Measurements from ENCODE around the gene ASB9. TPM values are rescaled to one million over a fixed set of nuclear protein-coding genes. Genes with fewer than 3 reads are reported as not detected.

The ASB9 gene
- total and polyA plus RNA-seq, 2 donors (not counting 1 experiment from before 2014, with no cell fraction given): 1.2 TPM; not detected in 1

DNA sequence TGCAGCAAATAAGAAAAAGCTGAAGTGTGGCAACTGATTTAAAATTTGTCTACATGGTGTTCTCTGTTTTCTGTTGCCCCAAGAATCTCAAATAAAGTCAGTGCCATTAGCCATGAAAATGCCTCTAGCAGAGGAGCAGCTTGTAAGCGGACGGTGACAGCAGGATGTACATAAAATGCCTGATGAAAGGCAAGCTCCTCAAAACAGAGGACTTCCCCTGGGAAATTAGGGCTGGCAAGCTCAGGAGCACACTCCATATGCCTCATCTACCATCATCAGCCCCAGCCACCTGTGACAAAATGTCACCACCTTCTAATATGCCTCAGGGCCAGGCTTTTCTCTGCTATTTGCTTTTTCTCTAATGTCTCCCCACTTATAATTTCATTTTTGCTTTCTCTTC is 54.5 kb downstream of the ASB9 start:
- Histone ChIP-seq H4K20me1 (ENCODE audit: control insufficient read depth, extremely low read depth, insufficient read depth, low read length) (no peaks in the 10 kb centered on the region), H3K4me1 (ENCODE audit: control insufficient read depth, extremely low read depth, insufficient read depth, low read length) (no peaks in the 10 kb centered on the region), H3K9me3 (ENCODE audit: control insufficient read depth, insufficient read depth, low read depth, low read length) (no peaks in the 10 kb centered on the region), H3K36me3 (ENCODE audit: control insufficient read depth, insufficient read depth, low read length) (no peaks in the 10 kb centered on the region), H3K27ac (ENCODE audit: insufficient read depth, low read length) (no peak overlapping the region), H2AFZ (ENCODE audit: low read length) (no peak overlapping the region), H3K9ac (ENCODE audit: insufficient read depth, low read length) (no peak overlapping the region), H3K79me2 (ENCODE audit: control insufficient read depth, insufficient read depth, low read length) (no peaks in the 10 kb centered on the region), H3K4me3 (replicated peaks in 1 of 4; ENCODE audit: control extremely low read depth in 1 of 4, insufficient read depth in 1 of 4, low read depth in 3 of 4, low read length in 4 of 4) (no peak overlapping the region), H3K27me3 (ENCODE audit: control insufficient read depth, insufficient read depth, low read length) (no peaks in the 10 kb centered on the region), H3K4me2 (ENCODE audit: extremely low read depth, insufficient read depth, low read length) (no peak overlapping the region)
- TF ChIP-seq, protein P1, sequence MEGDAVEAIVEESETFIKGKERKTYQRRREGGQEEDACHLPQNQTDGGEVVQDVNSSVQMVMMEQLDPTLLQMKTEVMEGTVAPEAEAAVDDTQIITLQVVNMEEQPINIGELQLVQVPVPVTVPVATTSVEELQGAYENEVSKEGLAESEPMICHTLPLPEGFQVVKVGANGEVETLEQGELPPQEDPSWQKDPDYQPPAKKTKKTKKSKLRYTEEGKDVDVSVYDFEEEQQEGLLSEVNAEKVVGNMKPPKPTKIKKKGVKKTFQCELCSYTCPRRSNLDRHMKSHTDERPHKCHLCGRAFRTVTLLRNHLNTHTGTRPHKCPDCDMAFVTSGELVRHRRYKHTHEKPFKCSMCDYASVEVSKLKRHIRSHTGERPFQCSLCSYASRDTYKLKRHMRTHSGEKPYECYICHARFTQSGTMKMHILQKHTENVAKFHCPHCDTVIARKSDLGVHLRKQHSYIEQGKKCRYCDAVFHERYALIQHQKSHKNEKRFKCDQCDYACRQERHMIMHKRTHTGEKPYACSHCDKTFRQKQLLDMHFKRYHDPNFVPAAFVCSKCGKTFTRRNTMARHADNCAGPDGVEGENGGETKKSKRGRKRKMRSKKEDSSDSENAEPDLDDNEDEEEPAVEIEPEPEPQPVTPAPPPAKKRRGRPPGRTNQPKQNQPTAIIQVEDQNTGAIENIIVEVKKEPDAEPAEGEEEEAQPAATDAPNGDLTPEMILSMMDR (conservative IDR thresholded peaks at IDR 0.05 in 1 of 2, IDR thresholded peaks at IDR 0.05 in 1 of 2; ENCODE audit: low read depth in 1 of 2, low read length in 2 of 2): no peak
- TF ChIP-seq EZH2 (IDR thresholded peaks at IDR 0.05; ENCODE audit: low read length, missing control alignments): no peak
- no peak for DNase-seq (ENCODE audit: low read depth in 2 of 2)

DNA sequence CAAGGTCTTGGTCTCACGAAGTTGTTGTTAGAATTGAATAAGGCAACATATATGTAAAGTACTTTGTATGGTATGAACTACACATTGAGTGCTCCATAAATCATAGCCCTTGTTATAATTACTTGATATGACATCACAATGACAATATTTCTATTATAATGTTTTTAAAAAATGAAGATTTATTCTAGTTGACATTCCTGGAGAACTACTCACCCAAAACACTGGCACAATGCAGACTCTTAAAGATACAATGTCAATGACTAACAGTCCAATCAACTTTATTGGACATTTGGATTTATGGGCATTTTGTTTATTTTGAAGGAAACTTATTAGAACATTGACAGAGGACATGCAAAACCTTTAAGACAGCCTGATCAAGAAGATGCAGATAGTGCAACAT is 55.3 kb downstream of the ASB9 start:
- Histone ChIP-seq H3K4me3 (replicated peaks in 1 of 4; ENCODE audit: control extremely low read depth in 1 of 4, insufficient read depth in 1 of 4, low read depth in 3 of 4, low read length in 4 of 4) (no peak overlapping the region), H3K9ac (ENCODE audit: insufficient read depth, low read length) (no peak overlapping the region), H3K4me2 (ENCODE audit: extremely low read depth, insufficient read depth, low read length) (no peak overlapping the region), H3K9me3 (ENCODE audit: control insufficient read depth, insufficient read depth, low read depth, low read length) (no peaks in the 10 kb centered on the region), H3K27me3 (ENCODE audit: control insufficient read depth, insufficient read depth, low read length) (no peaks in the 10 kb centered on the region), H3K36me3 (ENCODE audit: control insufficient read depth, insufficient read depth, low read length) (no peaks in the 10 kb centered on the region), H3K27ac (ENCODE audit: insufficient read depth, low read length) (no peak overlapping the region), H3K4me1 (ENCODE audit: control insufficient read depth, extremely low read depth, insufficient read depth, low read length) (no peaks in the 10 kb centered on the region), H2AFZ (ENCODE audit: low read length) (no peak overlapping the region), H3K79me2 (ENCODE audit: control insufficient read depth, insufficient read depth, low read length) (no peaks in the 10 kb centered on the region), H4K20me1 (ENCODE audit: control insufficient read depth, extremely low read depth, insufficient read depth, low read length) (no peaks in the 10 kb centered on the region)
- DNase-seq (ENCODE audit: low read depth in 2 of 2): no peak
- no peak for TF ChIP-seq EZH2 (IDR thresholded peaks at IDR 0.05; ENCODE audit: low read length, missing control alignments)
- TF ChIP-seq, protein P1 (conservative IDR thresholded peaks at IDR 0.05 in 1 of 2, IDR thresholded peaks at IDR 0.05 in 1 of 2; ENCODE audit: low read depth in 1 of 2, low read length in 2 of 2): no peak

- no peak overlapping the region for H3K4me2 ChIP-seq (ENCODE audit: extremely low read depth, insufficient read depth, low read length)
- H3K36me3 ChIP-seq (ENCODE audit: control insufficient read depth, insufficient read depth, low read length): no peaks in the 10 kb centered on the region
- H4K20me1 ChIP-seq (ENCODE audit: control insufficient read depth, extremely low read depth, insufficient read depth, low read length): no peaks in the 10 kb centered on the region
- H3K9me3 ChIP-seq (ENCODE audit: control insufficient read depth, insufficient read depth, low read depth, low read length): no peaks in the 10 kb centered on the region
- no peak overlapping the region for H3K27ac ChIP-seq (ENCODE audit: insufficient read depth, low read length)
- TF ChIP-seq EZH2 (IDR thresholded peaks at IDR 0.05; ENCODE audit: low read length, missing control alignments): no peak
- TF ChIP-seq, protein P1 (conservative IDR thresholded peaks at IDR 0.05 in 1 of 2, IDR thresholded peaks at IDR 0.05 in 1 of 2; ENCODE audit: low read depth in 1 of 2, low read length in 2 of 2): no peak
- H3K4me3 ChIP-seq (replicated peaks in 1 of 4; ENCODE audit: control extremely low read depth in 1 of 4, insufficient read depth in 1 of 4, low read depth in 3 of 4, low read length in 4 of 4): no peak overlapping the region
- H2AFZ ChIP-seq (ENCODE audit: low read length): no peak overlapping the region
- no peak for DNase-seq (ENCODE audit: low read depth in 2 of 2)
- H3K9ac ChIP-seq (ENCODE audit: insufficient read depth, low read length): no peak overlapping the region
- H3K4me1 ChIP-seq (ENCODE audit: control insufficient read depth, extremely low read depth, insufficient read depth, low read length): no peaks in the 10 kb centered on the region
- H3K79me2 ChIP-seq (ENCODE audit: control insufficient read depth, insufficient read depth, low read length): no peaks in the 10 kb centered on the region
- no peaks in the 10 kb centered on the region for H3K27me3 ChIP-seq (ENCODE audit: control insufficient read depth, insufficient read depth, low read length)
These were observed 60.8 kb downstream of the ASB9 start for GRCh38 chrX:15209096-15209495.

Data from fibroblast of lung (primary cell).